GM12878 (cell line): Measurements from ENCODE around the gene CENATAC. TPM values are rescaled to one million over a fixed set of nuclear protein-coding genes. Genes with fewer than 3 reads are reported as not detected.

Experiments used
- ATAC-seq: fragments of 200-7000 bp; cut with Tn5 transposase; 3 replicates; pipeline ENCODE4 v1.9.1; 2020; ENCODE audit warnings: mild to moderate bottlenecking, moderate library complexity
- BruUV-seq: library from RNA; stranded (reverse); fragments of 400-500 nt; replicated peaks from 2 replicates; lab custom pipeline; 2021; lab: Mats Ljungman, UMichigan
- CTCF ChIA-PET: fragments of 300-600 bp; sonication (Branson Sonifier 250); formaldehyde crosslinking; extraction: SDS; loops from one replicate; lab custom pipeline; 2021; ENCODE audit warnings: inconsistent platforms; lab: Yijun Ruan, JAX
- POLR2A ChIA-PET: fragments of 350-600 bp; formaldehyde crosslinking; extraction: SDS; loops from one replicate; lab custom pipeline; 2021; ENCODE audit warnings: inconsistent platforms; lab: Charles Lee
- RAD21 ChIA-PET: fragments of 300-600 bp; sonication (Branson Sonifier 250); formaldehyde crosslinking; loops from one replicate; lab custom pipeline; 2023; ENCODE audit warnings: antibody characterized with exemption; ENCODE audit not compliant: unreplicated experiment; lab: Charles Lee
- SMC1A ChIA-PET: fragments of 300-600 bp; sonication (Branson Sonifier 250); formaldehyde crosslinking; loops from one replicate; lab custom pipeline; 2023; ENCODE audit not compliant: unreplicated experiment, uncharacterized antibody; lab: Charles Lee
- DNase-seq: peaks from one replicate; pipeline ENCODE4 v3.0.0-alpha.2; 2011; ENCODE audit warnings: low read depth, low spot score
- FAIRE-seq: peaks from 3 replicates; lab custom pipeline; 2011; peaks lifted over from hg19 to GRCh38; lab: Jason Lieb, UNC
- H2AFZ ChIP-seq: 2 replicates; pipeline ENCODE4 v1.6.0; 2011; ENCODE audit warnings: low read depth, low read length, control low read depth; ENCODE audit not compliant: control insufficient read depth
- H3K27ac ChIP-seq: 2 replicates; pipeline ENCODE4 v1.5.1; 2011; ENCODE audit warnings: control low read depth; ENCODE audit not compliant: control insufficient read depth, insufficient read depth
- H3K27me3 ChIP-seq, 2 experiments: replicated peaks in 1 of 2; 2 replicates each; pipeline versions ENCODE4 v1.6.0 to v1.6.1; 2011; ENCODE audit warnings: low read length in 1 of 2; ENCODE audit not compliant: control insufficient read depth in 2 of 2, insufficient read depth in 2 of 2
- H3K36me3 ChIP-seq, 2 experiments: 2 replicates each; pipeline ENCODE4 v1.5.1; 2011; ENCODE audit warnings: low read length in 1 of 2; ENCODE audit not compliant: control insufficient read depth in 2 of 2, insufficient read depth in 2 of 2
- H3K4me1 ChIP-seq: 2 replicates; pipeline ENCODE4 v1.6.1; 2011; ENCODE audit warnings: mild to moderate bottlenecking, low read length, moderate library complexity, mixed read lengths; ENCODE audit not compliant: control insufficient read depth, insufficient read depth
- H3K4me2 ChIP-seq: 2 replicates; pipeline ENCODE4 v1.6.0; 2011; ENCODE audit warnings: control low read depth; ENCODE audit not compliant: control insufficient read depth, insufficient read depth
- H3K4me3 ChIP-seq: fragments of 200-600 bp; sonication (generic); 2 replicates; pipeline ENCODE4 v1.5.1; 2016
- H3K79me2 ChIP-seq: 2 replicates; pipeline ENCODE4 v1.6.0; 2011; ENCODE audit warnings: low read length; ENCODE audit not compliant: control insufficient read depth, insufficient read depth
- H3K9ac ChIP-seq: 2 replicates; pipeline ENCODE4 v1.8.0; 2011; ENCODE audit warnings: low read length, control low read depth, mixed read lengths; ENCODE audit not compliant: control insufficient read depth, insufficient read depth
- H3K9me3 ChIP-seq: replicated peaks from 3 replicates; pipeline ENCODE4 v1.5.1; 2011; ENCODE audit warnings: mild to moderate bottlenecking, low read length; ENCODE audit not compliant: control insufficient read depth, insufficient read depth
- H4K20me1 ChIP-seq: 2 replicates; pipeline ENCODE4 v1.6.0; 2011; ENCODE audit not compliant: control insufficient read depth, insufficient read depth
- BCL3 ChIP-seq: IDR thresholded peaks from 2 replicates; pipeline ENCODE4 v1.6.1; 2011; ENCODE audit warnings: borderline replicate concordance, low read depth, mild to moderate bottlenecking, moderate library complexity, low read length; ENCODE audit not compliant: insufficient read depth, poor library complexity, severe bottlenecking
- BRCA1 ChIP-seq: IDR thresholded peaks from 2 replicates; pipeline ENCODE4 v1.6.1; 2011; ENCODE audit warnings: low read depth, low read length, improper control_type of control experiment
- E2F4 ChIP-seq: IDR thresholded peaks from 2 replicates; pipeline ENCODE4 v1.6.1; 2012; ENCODE audit warnings: low read depth, low read length, improper control_type of control experiment
- GATAD2B ChIP-seq: fragments of 450-650 bp; conservative IDR thresholded peaks from 2 replicates; pipeline ENCODE4 v1.6.1; 2017; ENCODE audit warnings: low read depth, mild to moderate bottlenecking, moderate library complexity
- HCFC1 ChIP-seq: fragments of 150-350 bp; IDR thresholded peaks from 2 replicates; pipeline ENCODE4 v1.6.1; 2014; ENCODE audit warnings: low read length
- MEF2B ChIP-seq: fragments of 450-650 bp; IDR thresholded peaks from 2 replicates; pipeline ENCODE4 v1.6.1; 2018; ENCODE audit warnings: mild to moderate bottlenecking, moderate library complexity; ENCODE audit not compliant: partially characterized antibody, poor library complexity, severe bottlenecking
- RBBP5 ChIP-seq: fragments of 200-600 bp; sonication (generic); conservative IDR thresholded peaks from 2 replicates; pipeline ENCODE4 v1.6.1; 2016
- SIX5 ChIP-seq: IDR thresholded peaks from 2 replicates; pipeline ENCODE4 v1.6.1; 2011; ENCODE audit warnings: mild to moderate bottlenecking, low read depth, low read length, moderate library complexity; ENCODE audit not compliant: severe bottlenecking
- SPI1 ChIP-seq: IDR thresholded peaks from 2 replicates; pipeline ENCODE4 v1.6.1; 2011; ENCODE audit warnings: low read depth, mild to moderate bottlenecking, low read length, moderate library complexity, borderline replicate concordance; ENCODE audit not compliant: insufficient read depth
- YY1 ChIP-seq: IDR thresholded peaks from 2 replicates; pipeline ENCODE4 v1.6.1; 2011; ENCODE audit warnings: low read depth, mild to moderate bottlenecking, low read length
- WGBS: methylation state at CpG from one replicate; pipeline ENCODE4 v1.1.6; 2016; ENCODE audit warnings: low lambda C conversion rate; ENCODE audit not compliant: insufficient replicate concordance, insufficient coverage; ENCODE audit errors: missing lambda C conversion rate; 5-methylcytosine and 5-hydroxymethylcytosine counted together
- in situ Hi-C: fragments of 300-500 bp; cut with MboI; formaldehyde crosslinking; loops from 9 replicates; pipeline ENCODE4 v1.14.3; 2018; ENCODE audit warnings: mixed read lengths
- intact Hi-C: fragments of 100-400 bp; cut with micrococcal nuclease; formaldehyde crosslinking; loops from one replicate; pipeline ENCODE4 v1.14.2; 2022; ENCODE audit not compliant: unreplicated experiment
- polyA plus RNA-seq, 11 experiments: library from polyadenylated mRNA; depleted of rRNA in 4 of 11; unstranded in 6 of 11; stranded (reverse) in 5 of 11; fragments of >200 nt; fragmentation: Nextera tagmentation in 4 of 11; fragmentation: Illumina TruSeq in 1 of 11; extraction: Ambion mirVana in 4 of 11; extraction: Trizol in 1 of 11; gene quantifications; 1 replicate in 1 of 11; 2 replicates in 10 of 11; pipeline versions ENCODE4 v1.2.1 to v1.2.3, GENCODE V29; 2011 to 2016; ENCODE audit warnings: inconsistent platforms in 2 of 11, missing spikeins in 2 of 11, low read depth in 1 of 11
- total RNA-seq, 4 experiments: library from RNA; depleted of rRNA in 3 of 4; stranded (reverse); fragments of >200 nt in 3 of 4; fragmentation: Illumina TruSeq in 1 of 4; extraction: Trizol in 1 of 4; gene quantifications; 2 replicates each; pipeline versions ENCODE4 v1.2.1 to v1.2.3, GENCODE V29; 2013 to 2021

The CENATAC gene
- total and polyA plus RNA-seq, 10 of the 15 experiments (the other 5 are each of a cell fraction or from before 2014, with no cell fraction given) = 4.8 to 37.1 (median 24.1) TPM

- DNase-seq (no peak), FAIRE-seq (no peak), ATAC-seq (no peak)
- H3K9me3 ChIP-seq = no peaks in the 10 kb centered on the region
- CTCF ChIA-PET = interaction anchor here (1.0 kb wide), 1 partner anchor 40 kb away, joined by 3 read pairs; no protein-coding TSS in a partner anchor
- in situ Hi-C loops = no loop called here
- H3K79me2 ChIP-seq = peaks cover 17% of the 10 kb centered on the region
- WGBS = 59% methylated on average over 5 of the region's 5 CpGs
- no TSS peak for BruUV-seq
- no peak overlapping the region for H2AFZ ChIP-seq
- H4K20me1 ChIP-seq = no peaks in the 10 kb centered on the region
- H3K27me3 ChIP-seq = no peaks in the 10 kb centered on the region
- POLR2A ChIA-PET = interaction anchor here (0.6 kb wide), 1 partner anchor 203 kb away, joined by 3 read pairs; no protein-coding TSS in a partner anchor
- H3K4me2 ChIP-seq = no peak overlapping the region
- H3K36me3 ChIP-seq = peaks cover 5 to 9% of the 10 kb centered on the region in 2 experiments; a peak in 3 of 4 replicates
- intact Hi-C loops = no loop called here
- SMC1A ChIA-PET = no interaction called here
- TF ChIP-seq SPI1 (no peak), BRCA1 (no peak), E2F4 (no peak), SIX5 (no peak), MEF2B (no peak), BCL3 (no peak), RBBP5 (no peak), YY1 (no peak), GATAD2B (no peak), HCFC1 (no peak)
- no peak overlapping the region for H3K9ac ChIP-seq
- H3K27ac ChIP-seq = no peak overlapping the region
- no peak overlapping the region for H3K4me3 ChIP-seq
- peaks cover 14% of the 10 kb centered on the region for H3K4me1 ChIP-seq
- RAD21 ChIA-PET = no interaction called here
These were observed 27.1 kb downstream of the CENATAC start for GRCh38 chr11:119025099-119025473.
